HG03520 (cell line): ENCODE results near the gene SERPINC1.
"Not testable (repeated sequence)": the region's sequence is repeated elsewhere in the genome, so short reads cannot be mapped to it uniquely, and the experiment has no call there.

Source experiments
- ATAC-seq: cut with Tn5 transposase; IDR thresholded peaks from one replicate; pipeline ENCODE4 v1.9.1; 2021; ENCODE audit warnings: mild to moderate bottlenecking, moderate library complexity; ENCODE audit not compliant: unreplicated experiment

Gene SERPINC1

GRCh38 chr1:173917149-173917548, at the start of gene SERPINC1:
SERPINC1 (minus strand) TSS chr1:173917327; CDS start chr1:173917259, 68 bp downstream.
- no peak for ATAC-seq

GRCh38 chr1:173965896-173966295, 48.8 kb upstream of the SERPINC1 start:
- ATAC-seq: not testable (repeated sequence)

DNA sequence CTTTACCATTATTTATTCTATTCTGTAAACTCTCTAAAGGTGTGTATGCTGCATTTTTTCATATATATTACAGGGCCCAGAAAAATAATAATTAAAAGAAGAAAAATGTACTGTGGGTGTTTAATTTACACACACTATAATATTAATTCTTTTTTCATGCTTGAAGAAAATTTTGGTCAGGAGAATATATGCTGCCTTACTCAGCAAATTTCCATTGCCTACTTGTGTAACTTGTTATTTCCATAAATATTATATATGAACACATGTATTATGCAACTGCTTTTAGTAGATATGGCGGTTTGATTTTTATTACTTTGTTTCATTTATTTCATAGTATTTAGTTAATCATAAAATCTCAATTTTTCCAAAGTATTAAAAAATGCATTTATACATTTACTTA, 46.4 kb upstream of the SERPINC1 start:
- ATAC-seq: no peak

DNA sequence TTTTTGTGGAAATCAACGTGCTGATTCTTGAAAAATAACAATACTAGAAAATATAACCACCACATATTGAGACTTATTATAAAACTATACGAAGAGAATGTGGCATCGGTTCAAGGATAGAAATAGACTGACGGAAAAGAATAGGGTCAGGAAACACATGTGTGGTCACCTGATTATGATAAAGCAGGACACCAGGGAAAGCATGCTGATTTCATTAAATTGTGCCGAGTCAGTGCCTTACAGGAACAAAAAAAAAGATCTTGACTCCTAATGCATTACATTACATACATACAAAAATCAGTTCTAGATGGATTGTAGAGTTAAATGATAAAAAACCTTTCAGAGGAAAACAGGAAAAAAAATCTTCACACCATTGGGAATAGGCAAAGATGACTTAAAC, 43.5 kb upstream of the SERPINC1 start:
- no peak for ATAC-seq

DNA sequence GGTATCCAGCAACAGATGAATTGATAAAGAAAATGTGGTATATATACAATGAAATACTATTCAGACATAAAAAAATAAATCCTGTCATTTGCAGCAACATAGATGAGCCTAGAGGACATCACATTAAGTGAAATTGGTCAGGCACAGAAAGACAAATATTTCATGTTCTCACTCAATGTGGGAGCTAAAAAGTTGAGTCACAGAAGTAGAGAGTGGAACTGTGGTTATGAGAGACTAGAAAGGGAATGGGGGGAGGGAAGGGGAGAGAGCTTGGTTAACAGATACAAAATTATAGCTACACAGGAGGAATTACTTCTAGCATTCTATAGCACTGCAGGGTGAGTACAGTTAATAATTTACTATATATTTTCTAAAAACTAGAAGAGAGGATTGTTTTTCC, 37.1 kb upstream of the SERPINC1 start:
- ATAC-seq: no peak

- no peak for ATAC-seq
Measured at GRCh38 chr1:173948594-173948993, 31.5 kb upstream of the SERPINC1 start.

GRCh38 chr1:173946380-173946921, 29.3 kb upstream of the SERPINC1 start:
- no peak for ATAC-seq

DNA sequence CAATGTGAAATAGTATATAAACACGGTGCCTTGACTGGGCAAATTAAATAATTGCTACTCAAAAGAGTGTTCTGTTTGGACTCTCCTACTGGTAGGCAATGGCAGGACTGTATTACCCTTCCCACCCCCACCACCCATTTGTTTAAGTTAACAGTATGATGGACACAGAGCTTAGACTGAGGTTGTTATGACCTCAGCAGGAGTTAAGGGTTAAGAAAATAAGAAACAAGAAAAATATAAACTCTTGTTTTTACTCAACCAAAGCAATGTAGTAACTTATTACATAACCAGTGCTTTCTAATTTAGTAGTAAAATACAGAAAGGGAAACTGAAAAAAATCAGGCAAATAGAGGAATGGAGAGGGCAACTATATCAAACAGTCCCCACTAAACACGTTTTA, 19.9 kb upstream of the SERPINC1 start:
- no peak for ATAC-seq

DNA sequence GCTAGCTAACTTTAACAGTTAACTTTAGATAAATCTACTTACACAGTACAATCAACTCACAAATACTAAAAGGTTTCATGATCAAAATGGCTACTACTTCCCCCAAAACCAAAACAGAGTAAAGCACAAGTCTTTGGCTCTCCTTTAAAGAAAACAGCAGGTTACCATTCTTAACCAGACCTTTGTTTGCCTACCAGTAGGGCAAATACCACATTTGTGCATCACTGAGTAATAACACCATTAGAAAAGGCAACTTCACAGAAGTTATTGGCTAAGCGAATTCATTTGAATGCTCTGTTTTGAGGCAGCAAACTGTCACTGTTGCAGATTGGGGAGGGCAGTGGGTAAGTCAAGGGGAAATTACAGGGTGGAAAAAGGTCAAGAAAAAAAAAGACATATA, 17.3 kb upstream of the SERPINC1 start:
- no peak for ATAC-seq

DNA sequence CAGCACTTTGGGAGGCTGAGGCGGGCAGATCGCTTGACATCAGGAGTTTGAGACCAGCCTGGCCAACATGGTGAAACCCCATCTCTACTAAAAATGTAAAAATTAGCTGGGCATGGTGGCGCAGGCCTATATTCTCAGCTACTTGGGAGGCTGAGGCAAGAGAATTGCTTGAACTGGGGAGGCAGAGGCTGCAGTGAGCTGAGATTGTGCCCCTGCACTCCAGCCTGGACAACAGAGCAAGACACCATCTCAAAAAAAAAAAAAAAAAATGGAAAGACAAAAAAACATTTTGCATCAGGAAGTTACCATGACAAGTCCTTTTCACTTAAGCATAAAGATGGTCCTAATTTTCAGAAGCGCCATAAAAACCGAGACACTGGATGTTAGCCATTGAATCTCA, 13.4 kb upstream of the SERPINC1 start:
- ATAC-seq: not testable (repeated sequence)

DNA sequence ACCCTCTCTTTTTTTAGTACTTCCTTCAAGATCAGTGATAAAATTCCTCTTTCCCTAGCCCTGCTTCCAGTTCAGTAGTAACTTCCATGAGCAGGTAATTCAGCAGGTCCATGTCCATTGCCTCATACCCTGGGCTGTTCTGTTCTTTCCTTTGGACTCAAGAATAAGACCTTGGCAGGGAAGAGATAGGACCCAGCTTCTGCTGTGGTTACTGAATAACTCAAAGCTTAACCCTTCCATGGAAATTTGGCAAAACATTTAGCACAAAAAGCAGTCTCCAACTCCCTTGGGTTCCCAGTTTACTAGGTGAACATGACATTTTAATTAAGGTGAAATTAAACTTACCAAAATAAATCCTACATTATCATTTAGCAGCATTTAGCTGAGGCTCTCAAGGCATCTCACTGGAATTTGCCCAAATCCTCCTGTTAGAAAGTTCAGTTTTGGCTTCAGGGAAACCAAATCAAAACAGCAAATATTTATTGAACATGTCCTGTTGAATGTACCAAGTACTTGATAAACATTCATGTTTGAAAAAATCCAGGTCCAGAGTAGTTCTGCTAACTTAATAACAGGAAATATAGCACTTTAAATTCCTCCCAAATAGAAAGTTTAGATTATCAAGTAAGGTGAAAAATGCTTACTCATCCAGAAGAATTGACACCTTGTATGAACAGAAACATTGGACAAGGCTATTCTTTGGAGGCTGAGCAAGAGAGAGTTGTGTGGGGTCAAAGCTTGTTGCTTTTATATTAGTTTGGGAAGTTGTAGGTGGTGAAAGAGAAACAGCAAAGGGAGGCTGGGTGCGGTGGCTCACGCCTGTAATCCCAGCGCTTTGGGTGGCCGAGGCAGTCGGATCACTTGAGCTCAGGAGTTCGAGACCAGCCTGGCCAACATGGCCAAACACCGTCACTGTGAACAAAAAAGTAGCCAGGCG, 8.4 kb upstream of the SERPINC1 start:
- no peak for ATAC-seq

GRCh38 chr1:173920861-173921260, 3.7 kb upstream of the SERPINC1 start:
- no peak for ATAC-seq

GRCh38 chr1:173917635-173918493, 737 bp upstream of the SERPINC1 start:
- no peak for ATAC-seq

DNA sequence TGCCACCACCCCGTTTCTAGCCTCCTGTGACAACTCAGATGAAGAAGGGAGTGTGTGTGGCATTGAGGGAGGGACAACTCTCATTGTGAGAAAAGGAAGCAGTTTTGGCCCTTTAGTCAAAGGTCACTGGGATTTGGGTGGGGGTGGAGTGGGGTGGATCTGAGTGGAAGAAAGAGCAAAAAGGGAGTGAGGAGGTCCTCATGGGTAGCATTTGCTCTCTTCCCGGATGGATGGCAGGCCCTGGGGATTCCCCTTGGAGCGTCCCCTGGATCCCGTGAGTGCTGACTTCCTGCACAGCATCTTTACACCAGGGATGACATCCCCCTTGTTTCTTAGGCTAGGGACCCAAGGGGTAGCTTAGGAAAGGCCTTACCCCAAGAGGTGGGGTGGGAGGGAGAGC, 460 bp downstream of the SERPINC1 start:
- no peak for ATAC-seq

GRCh38 chr1:173915596-173915995, 1.5 kb downstream of the SERPINC1 start:
- ATAC-seq: no peak

GRCh38 chr1:173914366-173914871, 2.7 kb downstream of the SERPINC1 start:
- no peak for ATAC-seq

- no peak for ATAC-seq
Measured at GRCh38 chr1:173913111-173913510, 4.0 kb downstream of the SERPINC1 start.

GRCh38 chr1:173903827-173904531, 13.1 kb downstream of the SERPINC1 start:
- ATAC-seq: no peak

DNA sequence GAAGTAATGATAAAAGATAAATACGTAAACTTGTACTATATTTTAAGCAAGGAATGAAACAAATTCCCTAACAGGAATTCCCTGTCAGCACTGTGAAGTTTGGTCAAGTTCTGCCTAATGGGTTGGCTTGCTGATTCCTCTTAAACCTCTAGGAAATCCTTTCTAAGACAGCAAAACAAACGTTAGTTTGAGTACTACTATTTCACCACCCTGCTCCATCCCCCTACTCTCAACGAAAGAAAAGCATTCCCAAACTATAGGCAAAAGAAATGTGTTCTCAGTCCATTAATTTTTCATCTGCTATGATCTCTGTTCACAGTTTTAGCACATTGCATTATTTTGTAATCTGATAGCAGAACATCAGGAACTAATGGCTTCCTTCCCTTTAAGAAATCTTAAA, 16.1 kb downstream of the SERPINC1 start:
- no peak for ATAC-seq

DNA sequence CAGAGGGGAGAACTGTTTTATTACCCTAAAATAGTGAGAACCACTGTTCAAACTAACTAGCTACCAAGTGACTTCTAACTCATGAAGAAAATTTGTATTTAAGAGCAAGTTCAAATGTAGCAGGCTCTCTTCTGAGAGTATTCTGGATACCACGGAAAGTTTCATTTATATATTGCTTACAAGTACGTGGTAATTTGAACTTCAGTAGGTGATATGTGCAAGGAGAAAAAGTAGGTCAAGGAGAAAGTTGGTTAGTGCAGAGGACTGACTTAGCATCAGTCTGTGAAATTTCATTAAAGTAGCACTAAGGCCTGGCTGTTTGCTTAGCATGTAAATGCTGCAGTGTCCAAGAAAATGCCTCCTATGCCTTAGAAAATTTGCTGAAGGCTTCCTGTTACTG, 16.7 kb downstream of the SERPINC1 start:
- ATAC-seq: no peak

DNA sequence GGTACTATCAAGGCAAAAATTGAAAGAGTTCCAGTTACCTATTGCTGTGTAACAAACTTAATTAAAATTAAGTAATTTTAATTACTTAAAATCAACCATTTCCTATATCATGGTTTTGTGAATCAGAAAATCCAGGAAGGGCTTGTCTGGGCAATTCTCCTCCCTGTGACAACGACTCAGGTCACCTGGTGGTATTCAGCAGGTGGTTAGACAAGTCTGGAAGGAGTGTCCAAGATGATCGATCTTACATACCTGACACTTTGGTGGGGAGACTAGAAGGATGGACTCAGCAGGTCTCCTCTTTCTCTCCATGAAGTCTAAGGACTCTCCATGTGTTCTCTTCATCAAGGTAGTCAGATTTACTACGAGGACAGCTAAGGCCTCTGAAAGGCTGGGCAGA, 22.9 kb downstream of the SERPINC1 start:
- no peak for ATAC-seq
